ENCODE results near the gene MYO1E. TPM values are rescaled to one million over a fixed set of nuclear protein-coding genes. Genes with fewer than 3 reads are reported as not detected.
"Not testable (repeated sequence)": the region's sequence is repeated elsewhere in the genome, so short reads cannot be mapped to it uniquely, and the experiment has no call there.

The MYO1E gene
- total RNA-seq, 6 experiments from 2014 or later, result 108 to 142 (median 115) TPM

- TF ChIP-seq, protein P1, sequence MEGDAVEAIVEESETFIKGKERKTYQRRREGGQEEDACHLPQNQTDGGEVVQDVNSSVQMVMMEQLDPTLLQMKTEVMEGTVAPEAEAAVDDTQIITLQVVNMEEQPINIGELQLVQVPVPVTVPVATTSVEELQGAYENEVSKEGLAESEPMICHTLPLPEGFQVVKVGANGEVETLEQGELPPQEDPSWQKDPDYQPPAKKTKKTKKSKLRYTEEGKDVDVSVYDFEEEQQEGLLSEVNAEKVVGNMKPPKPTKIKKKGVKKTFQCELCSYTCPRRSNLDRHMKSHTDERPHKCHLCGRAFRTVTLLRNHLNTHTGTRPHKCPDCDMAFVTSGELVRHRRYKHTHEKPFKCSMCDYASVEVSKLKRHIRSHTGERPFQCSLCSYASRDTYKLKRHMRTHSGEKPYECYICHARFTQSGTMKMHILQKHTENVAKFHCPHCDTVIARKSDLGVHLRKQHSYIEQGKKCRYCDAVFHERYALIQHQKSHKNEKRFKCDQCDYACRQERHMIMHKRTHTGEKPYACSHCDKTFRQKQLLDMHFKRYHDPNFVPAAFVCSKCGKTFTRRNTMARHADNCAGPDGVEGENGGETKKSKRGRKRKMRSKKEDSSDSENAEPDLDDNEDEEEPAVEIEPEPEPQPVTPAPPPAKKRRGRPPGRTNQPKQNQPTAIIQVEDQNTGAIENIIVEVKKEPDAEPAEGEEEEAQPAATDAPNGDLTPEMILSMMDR (IDR thresholded peaks at IDR 0.05), result no peak
- Mint-ChIP-seq H3K9me3 (peaks cover 35% of the 10 kb centered on the region), H3K36me3 (ENCODE audit: low read depth) (peaks cover 70% of the 10 kb centered on the region), H3K4me1 (ENCODE audit: low read depth) (no peaks in the 10 kb centered on the region), H3K27me3 (ENCODE audit: insufficient read depth) (peaks cover 8% of the 10 kb centered on the region; the same call in 1 of the 2 replicates), H3K27ac (no peak overlapping the region), H3K4me3 (no peak overlapping the region)
- DNase-seq, result no peak
Observed at GRCh38 chr15:59131969-59132562, 240.6 kb downstream of the MYO1E start.

DNA sequence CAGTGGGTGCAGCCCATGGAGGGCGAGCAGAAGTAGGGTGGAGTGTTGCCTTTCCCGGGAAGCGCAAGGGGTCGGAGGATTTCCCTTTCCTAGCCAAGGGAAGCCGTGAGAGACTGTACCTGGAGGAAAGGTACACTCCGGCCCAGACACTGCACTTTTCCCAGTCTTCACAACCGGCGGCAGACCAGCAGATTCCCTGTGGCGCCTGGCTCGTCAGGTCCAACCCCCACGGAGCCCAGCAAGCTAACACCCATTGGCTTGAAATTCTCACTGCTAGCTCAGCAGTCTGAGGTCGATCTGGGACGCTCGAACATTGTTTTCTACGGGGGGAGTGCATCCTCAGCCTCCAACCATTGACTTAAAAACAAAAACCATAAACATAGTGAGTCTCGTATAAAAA, 241.2 kb downstream of the MYO1E start:
- DNase-seq, result no peak
- TF ChIP-seq, protein P1 (IDR thresholded peaks at IDR 0.05), result no peak

DNA sequence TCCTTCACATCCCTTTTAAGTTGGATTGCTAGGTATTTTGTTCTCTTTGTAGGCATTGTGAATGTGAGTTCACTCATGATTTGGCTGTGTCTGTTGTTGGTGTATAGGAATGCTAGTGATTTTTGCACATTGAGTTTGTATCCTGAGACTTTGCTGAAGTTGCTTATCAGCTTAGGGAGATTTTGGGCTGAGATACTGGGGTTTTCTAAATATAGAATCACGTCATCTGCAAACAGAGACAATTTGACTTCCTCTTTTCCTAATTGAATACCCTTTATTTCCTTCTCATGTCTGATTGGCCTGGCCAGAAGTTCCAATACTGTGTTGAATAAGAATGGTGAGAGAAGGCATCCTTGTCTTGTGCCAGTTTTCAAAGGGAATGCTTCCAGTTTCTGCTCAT, 245.4 kb downstream of the MYO1E start:
- H3K27ac Mint-ChIP-seq; H3K4me1 Mint-ChIP-seq (ENCODE audit: low read depth); H3K27me3 Mint-ChIP-seq (ENCODE audit: insufficient read depth); H3K4me3 Mint-ChIP-seq; DNase-seq: not testable (repeated sequence)
- H3K9me3 Mint-ChIP-seq, result peaks cover 44% of the 10 kb centered on the region
- H3K36me3 Mint-ChIP-seq (ENCODE audit: low read depth), result peaks cover 74% of the 10 kb centered on the region

More for the DNA sequence above, 241.2 kb downstream of the MYO1E start:
- Mint-ChIP-seq H3K4me1 (ENCODE audit: low read depth) (no peaks in the 10 kb centered on the region), H3K4me3 (no peak overlapping the region), H3K9me3 (peaks cover 36% of the 10 kb centered on the region), H3K27ac (no peak overlapping the region), H3K27me3 (ENCODE audit: insufficient read depth) (peaks cover 8% of the 10 kb centered on the region; the same call in 1 of the 2 replicates), H3K36me3 (ENCODE audit: low read depth) (peaks cover 74% of the 10 kb centered on the region)

DNA sequence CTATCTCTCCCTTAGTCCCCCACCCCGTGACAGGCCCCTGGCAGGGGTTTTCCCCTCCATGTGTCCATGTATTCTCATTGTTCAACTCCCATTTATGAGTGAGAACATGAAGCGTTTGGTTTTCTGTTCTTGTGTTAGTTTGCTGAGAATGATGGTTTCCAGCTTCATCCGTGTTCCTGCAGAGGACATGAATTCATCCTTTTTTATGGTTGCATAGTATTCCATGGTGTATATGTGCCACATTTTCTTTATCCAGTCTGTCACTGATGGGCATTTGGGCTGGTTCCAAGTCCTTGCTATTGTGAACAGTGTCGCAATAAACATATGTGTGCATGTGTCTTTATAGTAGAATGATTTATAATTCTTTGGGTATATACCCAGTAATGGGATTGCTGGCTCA, 247.0 kb downstream of the MYO1E start:
- not testable (repeated sequence) for H3K27me3 Mint-ChIP-seq (ENCODE audit: insufficient read depth); DNase-seq; H3K4me3 Mint-ChIP-seq; H3K4me1 Mint-ChIP-seq (ENCODE audit: low read depth); H3K27ac Mint-ChIP-seq
- peaks cover 43% of the 10 kb centered on the region for H3K9me3 Mint-ChIP-seq
- peaks cover 65% of the 10 kb centered on the region for H3K36me3 Mint-ChIP-seq (ENCODE audit: low read depth)

- no peak overlapping the region; the same call in 1 of the 2 replicates for H3K27ac Mint-ChIP-seq
- TF ChIP-seq, protein P1 (IDR thresholded peaks at IDR 0.05), result no peak
Observed at GRCh38 chr15:59124261-59124660, 248.4 kb downstream of the MYO1E start.

DNA sequence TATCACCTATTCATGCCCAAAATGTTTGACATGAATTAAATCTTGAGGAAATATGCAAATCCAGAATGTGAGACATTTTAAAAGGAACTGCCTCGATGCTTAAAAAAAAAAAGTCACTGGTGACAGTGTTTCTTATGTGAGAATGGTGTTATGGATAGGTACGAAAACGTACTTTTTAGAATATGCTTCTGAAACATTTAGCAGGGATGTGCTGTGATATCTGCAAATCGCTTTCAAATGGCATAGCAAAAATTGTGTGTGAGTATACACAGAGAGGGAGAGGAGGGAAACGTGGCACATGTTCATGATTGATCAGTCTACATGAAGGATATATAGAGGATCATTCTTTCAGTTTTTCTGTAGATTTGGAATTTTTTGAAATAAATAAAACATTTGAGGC, 251.7 kb downstream of the MYO1E start:
- Mint-ChIP-seq H3K4me1 (ENCODE audit: low read depth) (no peaks in the 10 kb centered on the region), H3K36me3 (ENCODE audit: low read depth) (peaks cover 22% of the 10 kb centered on the region), H3K27me3 (ENCODE audit: insufficient read depth) (peaks cover 2% of the 10 kb centered on the region), H3K9me3 (peaks cover 4% of the 10 kb centered on the region; the same call in 1 of the 2 replicates), H3K4me3 (no peak overlapping the region), H3K27ac (no peak overlapping the region)
- DNase-seq, result no peak
- TF ChIP-seq, protein P1 (IDR thresholded peaks at IDR 0.05), result no peak

More at GRCh38 chr15:59124261-59124660, 248.4 kb downstream of the MYO1E start:
- no peak for DNase-seq
- no peak overlapping the region for H3K4me3 Mint-ChIP-seq
- H3K9me3 Mint-ChIP-seq, result peaks cover 28% of the 10 kb centered on the region
- H3K4me1 Mint-ChIP-seq (ENCODE audit: low read depth), result no peaks in the 10 kb centered on the region
- H3K27me3 Mint-ChIP-seq (ENCODE audit: insufficient read depth), result peaks cover 10% of the 10 kb centered on the region
- peaks cover 50% of the 10 kb centered on the region for H3K36me3 Mint-ChIP-seq (ENCODE audit: low read depth)
